Measurements from ENCODE around the gene SPATA45. TPM values are rescaled to one million over a fixed set of nuclear protein-coding genes. Genes with fewer than 3 reads are reported as not detected.

The SPATA45 gene
- total and polyA plus RNA-seq, 2 donors: not detected

DNA sequence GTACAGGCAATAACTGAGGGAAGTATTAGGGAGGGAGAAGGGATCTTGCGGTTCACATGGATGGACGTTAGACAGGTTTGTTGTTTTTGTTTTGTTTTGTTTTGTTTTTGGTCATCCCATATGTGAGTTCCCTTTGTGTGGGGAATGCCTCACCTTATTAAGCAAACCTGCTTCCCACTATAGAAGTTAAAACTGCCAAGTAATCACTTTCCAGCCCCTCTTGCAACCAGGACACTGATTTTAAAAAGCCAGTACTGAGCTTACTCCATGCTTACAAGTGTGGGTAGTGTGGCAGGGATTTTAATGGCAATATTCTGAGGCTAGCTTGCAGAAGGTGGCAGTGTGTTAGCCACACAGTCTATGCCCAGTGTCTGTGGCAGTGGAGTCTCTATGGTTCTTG, 26.5 kb downstream of the SPATA45 start:
- no peak for DNase-seq (ENCODE audit: extremely low spot score)
- H3K36me3 ChIP-seq (ENCODE audit: insufficient read depth): no peaks in the 10 kb centered on the region
- no peaks in the 10 kb centered on the region for H3K4me1 ChIP-seq (ENCODE audit: insufficient read depth)
- no peak overlapping the region for H3K4me3 ChIP-seq (ENCODE audit: low read depth, low read length)
- WGBS: 89% methylated on average over 2 of the region's 2 CpGs
- H3K27ac ChIP-seq (ENCODE audit: low read depth): no peak overlapping the region

DNA sequence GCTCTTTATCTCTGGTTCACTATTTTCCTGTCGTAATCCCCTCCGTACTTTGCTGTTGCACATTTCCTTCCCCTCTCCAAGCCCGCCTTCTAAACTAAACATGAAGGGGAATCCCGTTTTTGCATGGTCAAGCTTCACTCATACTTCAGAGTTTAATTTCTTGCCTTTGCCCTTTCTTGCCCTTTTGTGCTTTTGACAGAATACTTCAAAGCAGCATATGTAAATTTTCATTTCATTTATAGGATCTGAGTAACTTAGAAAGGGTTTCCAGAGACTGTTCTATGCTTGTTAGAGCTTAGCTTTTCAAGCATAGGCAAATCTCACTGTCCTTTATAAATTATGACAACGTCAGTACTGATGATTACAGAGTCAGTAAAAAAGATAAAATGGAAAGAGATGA, 27.7 kb downstream of the SPATA45 start:
- 31% methylated on average over 5 of the region's 5 CpGs for WGBS

DNA sequence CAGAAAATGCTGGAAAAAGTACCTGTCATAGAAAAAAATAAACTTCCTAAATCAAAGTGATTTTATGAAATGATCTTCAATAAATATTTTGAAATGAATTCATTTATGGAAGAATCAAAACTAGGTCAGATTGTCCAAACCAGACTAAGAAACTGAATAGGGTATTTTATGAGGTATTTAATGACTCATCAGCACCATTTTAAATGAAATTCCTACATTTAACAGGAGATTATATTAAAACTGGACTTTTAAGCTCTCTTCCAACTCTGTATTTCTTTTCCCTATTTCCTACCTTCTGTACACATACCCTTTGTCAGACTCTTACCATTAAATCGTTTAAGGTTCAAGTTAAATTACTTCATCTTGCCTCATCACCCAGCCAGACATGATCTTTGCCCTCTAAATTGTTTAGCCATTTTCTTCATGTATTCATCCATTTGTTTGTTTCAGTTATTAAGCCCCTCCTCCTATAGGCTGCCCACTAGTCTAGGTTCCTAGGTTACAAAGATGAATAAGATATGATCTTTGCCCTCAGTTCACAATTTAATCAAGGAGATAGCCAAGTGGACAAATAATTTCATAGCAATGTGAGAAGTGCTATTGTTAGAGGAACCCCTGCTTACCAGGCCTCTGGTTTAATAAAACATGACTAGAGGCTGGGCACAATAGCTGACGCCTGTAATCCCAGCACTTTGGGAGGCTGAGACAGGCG, 30.7 kb downstream of the SPATA45 start:
- WGBS: 76% methylated on average over 3 of the region's 3 CpGs
- Histone ChIP-seq H3K36me3 (ENCODE audit: insufficient read depth) (no peaks in the 10 kb centered on the region), H3K4me3 (ENCODE audit: low read depth, low read length) (no peak overlapping the region), H3K27ac (ENCODE audit: low read depth) (no peak overlapping the region), H3K4me1 (ENCODE audit: insufficient read depth) (no peaks in the 10 kb centered on the region)
- DNase-seq (ENCODE audit: extremely low spot score): no peak

More for the DNA sequence above, 27.7 kb downstream of the SPATA45 start:
- H3K4me1 ChIP-seq (ENCODE audit: insufficient read depth): no peaks in the 10 kb centered on the region
- no peaks in the 10 kb centered on the region for H3K36me3 ChIP-seq (ENCODE audit: insufficient read depth)
- no peak overlapping the region for H3K27ac ChIP-seq (ENCODE audit: low read depth)
- H3K4me3 ChIP-seq (ENCODE audit: low read depth, low read length): no peak overlapping the region
- no peak for DNase-seq (ENCODE audit: extremely low spot score)

DNA sequence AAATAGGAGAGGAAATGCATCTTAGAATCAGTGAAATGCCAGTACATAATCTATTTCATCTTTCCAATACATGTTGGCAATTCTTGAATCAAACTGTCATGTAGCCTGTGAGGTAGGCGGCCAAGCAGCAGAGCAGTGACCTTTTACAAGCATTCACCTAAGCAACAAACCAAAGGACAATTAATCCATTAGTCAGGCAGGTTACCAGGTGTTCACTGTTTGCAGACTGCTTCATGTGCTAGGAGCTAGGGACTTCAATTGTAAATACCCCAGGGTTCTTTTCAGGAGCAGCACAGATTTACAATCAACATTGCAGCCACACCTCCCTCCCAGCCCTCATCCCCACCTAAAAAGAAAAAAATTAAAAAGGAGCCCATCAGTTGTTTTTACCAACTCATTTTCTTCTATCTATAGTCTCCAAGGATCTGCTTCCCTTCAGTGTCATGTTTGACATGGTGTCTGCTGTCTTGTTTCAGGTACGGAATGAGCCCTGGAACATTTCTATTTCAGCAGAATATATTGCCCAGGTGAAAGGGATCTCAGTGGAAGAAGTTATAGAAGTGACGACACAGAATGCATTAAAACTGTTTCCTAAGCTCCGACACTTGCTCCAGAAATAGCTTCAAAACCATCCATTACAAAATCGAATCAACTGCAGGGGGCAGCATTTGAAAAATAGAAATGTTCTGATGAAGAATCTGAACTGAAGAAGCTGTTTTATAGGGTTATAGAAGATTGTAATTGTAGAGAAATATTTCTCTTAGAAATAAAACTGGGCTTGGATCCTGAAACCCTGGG, 32.7 kb downstream of the SPATA45 start:
- Histone ChIP-seq H3K4me1 (ENCODE audit: insufficient read depth) (no peaks in the 10 kb centered on the region), H3K36me3 (ENCODE audit: insufficient read depth) (no peaks in the 10 kb centered on the region)
- WGBS: 52% methylated on average over 5 of the region's 5 CpGs

DNA sequence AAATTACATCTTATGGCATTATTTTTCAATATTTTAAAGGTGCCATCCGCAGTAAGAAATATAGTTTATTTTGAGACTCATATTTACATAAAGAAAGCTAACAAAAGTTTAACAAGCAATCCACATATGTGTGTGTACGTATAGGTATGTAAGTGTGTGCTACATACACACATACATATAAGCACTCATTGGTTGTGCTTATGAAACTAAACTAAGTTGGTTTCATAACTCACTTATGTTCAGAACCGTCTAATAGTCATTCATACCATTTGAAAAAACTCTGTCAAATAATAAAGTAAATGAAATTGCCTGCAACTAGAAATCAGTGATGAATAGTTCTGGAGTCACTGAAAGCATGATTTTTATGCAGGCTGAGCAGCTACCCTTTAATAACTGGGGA, 41.7 kb downstream of the SPATA45 start:
- Histone ChIP-seq H3K4me1 (ENCODE audit: insufficient read depth) (no peaks in the 10 kb centered on the region), H3K36me3 (ENCODE audit: insufficient read depth) (no peaks in the 10 kb centered on the region), H3K4me3 (ENCODE audit: low read depth, low read length) (no peak overlapping the region), H3K27ac (ENCODE audit: low read depth) (no peak overlapping the region)
- DNase-seq (ENCODE audit: extremely low spot score): no peak
- 90% methylated on average over 3 of the region's 3 CpGs for WGBS

More for the DNA sequence above, 32.7 kb downstream of the SPATA45 start:
- no peak for DNase-seq (ENCODE audit: extremely low spot score)
- H3K4me3 ChIP-seq (ENCODE audit: low read depth, low read length): no peak overlapping the region
- no peak overlapping the region for H3K27ac ChIP-seq (ENCODE audit: low read depth)

DNA sequence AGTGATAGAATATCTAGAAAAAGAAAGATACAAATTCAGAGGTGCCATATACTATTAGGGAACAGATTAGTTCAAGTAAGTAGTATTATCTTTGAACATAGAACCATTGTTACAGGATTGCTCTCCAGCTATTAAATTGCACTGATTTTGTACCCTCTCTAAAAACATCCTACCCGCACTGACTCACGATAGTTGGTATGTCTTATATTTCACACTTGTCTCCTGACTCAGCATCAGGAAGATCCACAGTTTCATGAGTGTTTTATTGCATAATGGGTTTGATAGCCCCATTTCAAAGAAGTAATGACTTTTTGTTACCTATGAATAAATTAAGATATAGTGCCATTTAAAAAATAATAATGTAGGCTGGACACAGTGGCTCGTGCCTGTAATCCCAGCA, 49.8 kb downstream of the SPATA45 start:
- 96% methylated on average over 3 of the region's 3 CpGs for WGBS
- peaks cover 3% of the 10 kb centered on the region for H3K36me3 ChIP-seq (ENCODE audit: insufficient read depth)
- H3K27ac ChIP-seq (ENCODE audit: low read depth): no peak overlapping the region
- no peaks in the 10 kb centered on the region for H3K4me1 ChIP-seq (ENCODE audit: insufficient read depth)
- no peak overlapping the region for H3K4me3 ChIP-seq (ENCODE audit: low read depth, low read length)
- DNase-seq (ENCODE audit: extremely low spot score): no peak

DNA sequence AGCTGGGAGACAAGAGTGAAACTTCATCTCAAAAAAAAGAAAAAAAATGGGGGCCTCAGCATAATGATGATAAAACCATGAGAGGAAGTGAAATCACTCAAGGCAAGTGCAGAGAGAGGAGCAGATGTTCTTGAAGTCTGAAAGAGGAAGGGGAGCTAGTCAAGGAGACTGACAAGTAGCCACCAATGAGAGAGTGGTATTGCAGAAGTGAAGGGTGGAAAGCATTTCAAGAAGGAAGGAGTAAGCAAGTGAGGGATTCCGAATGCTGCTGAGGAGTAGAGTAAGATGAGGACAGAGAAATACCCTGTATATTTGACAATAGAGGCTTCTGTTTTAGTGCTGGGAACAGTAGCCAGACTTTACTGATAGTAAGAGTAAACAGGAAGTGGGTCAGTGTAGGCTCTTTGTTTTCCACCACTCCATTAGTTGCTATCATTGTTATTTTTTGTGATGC, 52.9 kb downstream of the SPATA45 start:
- 82% methylated on average over 1 of the region's 1 CpG for WGBS
- Histone ChIP-seq H3K36me3 (ENCODE audit: insufficient read depth) (no peaks in the 10 kb centered on the region), H3K27ac (ENCODE audit: low read depth) (no peak overlapping the region), H3K4me1 (ENCODE audit: insufficient read depth) (no peaks in the 10 kb centered on the region), H3K4me3 (ENCODE audit: low read depth, low read length) (no peak overlapping the region)
- no peak for DNase-seq (ENCODE audit: extremely low spot score)

DNA sequence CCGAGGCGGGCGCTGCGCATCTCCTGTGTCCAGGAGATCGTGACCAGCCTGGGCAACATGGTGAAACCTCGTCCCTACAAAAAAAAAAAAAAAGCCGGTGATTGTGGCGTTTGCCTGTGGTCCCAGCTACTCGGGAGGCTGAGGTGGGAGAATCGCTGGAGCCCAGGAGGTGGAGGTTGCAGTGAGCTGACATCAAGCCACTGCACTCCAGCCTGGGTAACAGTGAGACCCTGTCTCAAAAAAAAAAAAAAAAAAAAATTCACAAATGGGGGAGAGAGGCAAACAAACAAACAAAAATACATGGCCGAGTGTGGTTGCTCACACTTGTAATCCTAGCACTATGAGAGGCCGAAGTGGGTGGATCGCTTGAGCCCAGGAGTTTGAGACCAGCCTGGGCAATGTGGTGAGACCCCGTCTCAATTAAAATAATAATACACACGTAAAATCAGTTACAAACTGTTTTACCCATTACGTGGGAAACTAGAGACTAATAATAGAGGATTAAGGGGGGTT, 55.0 kb downstream of the SPATA45 start:
- DNase-seq (ENCODE audit: extremely low spot score): no peak
- 16% methylated on average over 16 of the region's 16 CpGs for WGBS
- H3K4me3 ChIP-seq (ENCODE audit: low read depth, low read length): peak overlapping the region; percentile 87
- no peaks in the 10 kb centered on the region for H3K4me1 ChIP-seq (ENCODE audit: insufficient read depth)
- peak overlapping the region; percentile 95 for H3K27ac ChIP-seq (ENCODE audit: low read depth)
- no peaks in the 10 kb centered on the region for H3K36me3 ChIP-seq (ENCODE audit: insufficient read depth)

DNA sequence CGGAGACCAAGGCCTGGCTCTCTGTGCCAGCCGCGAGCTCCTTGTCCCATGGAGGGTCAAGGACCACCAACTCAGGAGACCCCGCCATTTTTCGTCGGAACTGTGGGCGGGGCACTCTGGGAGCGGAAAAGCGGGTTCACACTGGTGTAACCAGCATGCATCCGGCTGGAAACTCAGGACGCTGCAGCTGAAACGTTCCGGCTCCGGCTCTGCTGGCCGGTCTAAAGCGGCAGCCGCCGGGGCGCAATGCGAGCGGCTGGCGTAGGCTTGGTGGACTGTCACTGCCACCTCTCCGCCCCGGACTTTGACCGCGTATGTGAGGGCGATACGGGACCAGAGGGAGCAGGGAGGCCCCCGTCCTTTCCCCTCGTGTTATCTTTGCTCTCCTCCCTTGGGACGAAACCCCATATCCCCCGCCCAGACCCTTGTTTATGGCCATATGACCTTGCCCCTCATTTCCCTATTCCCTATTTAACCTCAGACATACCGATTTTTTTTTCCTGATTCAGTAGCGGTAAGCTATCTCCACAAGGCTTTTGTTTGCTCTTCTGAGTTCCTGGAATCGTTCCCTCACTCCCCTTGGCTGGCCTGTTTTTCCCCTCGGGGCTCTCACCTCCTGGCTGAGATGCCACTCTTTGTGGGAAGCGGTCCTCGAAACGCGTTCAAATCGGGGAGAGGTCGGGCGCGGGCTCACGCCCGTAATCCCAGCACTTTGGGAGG, 55.6 kb downstream of the SPATA45 start, which contains the start of the genes NSL1 and TATDN3:
TSS of gene NSL1 (minus strand) at position 102 of the 720 bp plus-strand sequence. CDS start at position 88, 14 bp downstream.
TSS of gene TATDN3 (plus strand) at position 219 of the 720 bp plus-strand sequence. CDS start at position 247, 28 bp downstream.
- DNase-seq (ENCODE audit: extremely low spot score): peak; percentile 85
- H3K27ac ChIP-seq (ENCODE audit: low read depth): peak within 1 kb of the TSS; percentile 95
- no peaks in the 10 kb centered on the region for H3K36me3 ChIP-seq (ENCODE audit: insufficient read depth)
- H3K4me3 ChIP-seq (ENCODE audit: low read depth, low read length): peak within 1 kb of the TSS; percentile 87
- H3K4me1 ChIP-seq (ENCODE audit: insufficient read depth): no peaks in the 10 kb centered on the region
- under 1% methylated on average over 46 of the region's 46 CpGs for WGBS

DNA sequence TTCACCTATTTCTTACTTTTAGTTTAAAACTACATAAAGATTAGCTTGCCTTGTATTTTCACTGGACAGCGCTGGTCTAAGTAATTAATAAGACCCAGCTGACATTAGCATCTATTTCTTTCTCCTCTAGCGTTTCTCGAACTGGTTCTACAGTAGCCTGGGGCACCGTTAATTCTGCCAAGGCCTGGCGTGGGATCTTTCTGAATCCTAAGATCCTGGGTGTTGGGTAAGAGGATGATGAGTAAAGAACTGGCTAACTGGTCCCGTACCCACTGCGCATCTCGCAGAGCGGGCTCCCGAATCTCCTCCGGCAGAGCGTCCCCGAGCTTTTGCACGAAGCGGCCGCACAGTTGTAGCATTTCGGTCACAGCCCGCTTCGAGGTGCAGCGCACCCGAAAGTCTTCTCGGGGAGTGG, 56.2 kb downstream of the SPATA45 start:
- no peak overlapping the region for H3K27ac ChIP-seq (ENCODE audit: low read depth)
- under 1% methylated on average over 22 of the region's 22 CpGs for WGBS
- no peaks in the 10 kb centered on the region for H3K4me1 ChIP-seq (ENCODE audit: insufficient read depth)
- DNase-seq (ENCODE audit: extremely low spot score): no peak
- H3K4me3 ChIP-seq (ENCODE audit: low read depth, low read length): peak overlapping the region; percentile 87
- no peaks in the 10 kb centered on the region for H3K36me3 ChIP-seq (ENCODE audit: insufficient read depth)

DNA sequence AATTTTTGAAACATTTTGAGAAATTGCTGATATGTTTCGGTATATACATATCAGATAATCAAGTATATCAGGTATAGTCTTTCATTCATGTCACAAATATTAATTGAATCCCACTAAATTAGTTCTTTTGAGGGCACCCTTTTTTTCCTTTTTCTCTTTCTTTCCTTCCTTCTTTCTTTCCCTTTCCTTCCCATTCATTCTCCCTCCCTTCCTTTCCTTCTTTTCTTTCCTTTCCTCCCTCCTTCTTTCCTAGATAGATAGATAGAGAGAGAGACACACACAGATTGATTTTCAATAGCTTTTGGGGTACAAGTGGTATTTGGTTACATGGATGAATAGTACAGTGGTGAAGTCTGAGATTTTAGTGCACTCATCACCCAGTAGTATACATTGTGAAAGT, 61.6 kb downstream of the SPATA45 start:
- H3K4me1 ChIP-seq (ENCODE audit: insufficient read depth): no peaks in the 10 kb centered on the region

DNA sequence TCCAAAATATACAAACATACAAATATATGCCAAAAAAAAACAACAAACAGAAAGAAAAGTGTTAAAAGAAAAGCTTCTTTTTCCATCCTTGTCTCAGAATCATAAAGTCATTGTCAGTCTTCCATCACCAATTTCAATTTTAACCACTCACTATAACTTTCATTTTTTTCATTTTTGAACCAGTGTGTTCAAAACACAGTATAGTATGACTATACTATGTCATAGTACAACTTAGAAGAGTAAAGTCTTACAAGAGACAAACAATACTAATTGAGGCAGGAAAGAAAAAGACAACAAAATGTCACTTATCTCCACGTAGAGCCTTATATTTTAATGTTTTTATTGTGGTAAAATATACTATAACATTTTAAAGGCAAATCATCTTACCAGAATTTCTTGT, 63.5 kb downstream of the SPATA45 start:
- no peaks in the 10 kb centered on the region for H3K36me3 ChIP-seq (ENCODE audit: insufficient read depth)

More for the DNA sequence above, 61.6 kb downstream of the SPATA45 start:
- Histone ChIP-seq H3K4me3 (ENCODE audit: low read depth, low read length) (no peak overlapping the region), H3K27ac (ENCODE audit: low read depth) (no peak overlapping the region), H3K36me3 (ENCODE audit: insufficient read depth) (no peaks in the 10 kb centered on the region)
- 99% methylated on average over 1 of the region's 1 CpG for WGBS
- DNase-seq (ENCODE audit: extremely low spot score): no peak

DNA sequence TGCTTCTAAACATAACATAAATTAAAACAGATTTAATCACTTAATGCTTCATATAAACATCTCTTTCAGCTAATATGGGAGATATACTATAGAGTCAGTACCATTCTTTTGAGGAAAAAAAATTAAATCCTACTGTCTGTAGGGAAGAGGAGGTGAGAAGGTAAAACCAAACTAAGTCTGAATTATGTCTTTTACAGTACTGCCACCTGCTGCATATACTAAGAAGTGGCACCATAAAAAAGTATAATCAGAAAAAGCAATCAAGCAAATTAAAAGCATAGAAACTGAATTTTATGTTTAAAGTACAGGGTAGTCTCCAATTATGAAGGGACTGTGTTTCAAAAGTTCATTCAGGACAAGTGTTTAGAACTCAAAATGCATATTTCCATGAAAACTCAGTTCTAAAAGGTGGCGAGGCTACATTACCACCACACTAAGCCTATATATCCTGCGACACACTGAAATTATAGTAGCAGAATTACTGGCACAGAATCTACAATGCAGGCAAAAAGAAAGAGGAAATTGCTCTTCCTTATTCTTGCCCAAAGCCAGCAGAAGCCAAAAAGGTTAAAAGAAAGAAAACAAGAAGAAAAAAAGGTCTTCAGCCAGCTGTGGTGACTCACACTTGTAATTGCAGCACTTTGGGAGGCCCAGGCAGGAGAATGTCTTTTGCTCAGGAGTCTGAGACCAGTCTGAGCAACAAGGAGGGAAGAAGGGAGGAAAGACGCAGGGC, 64.9 kb downstream of the SPATA45 start:
- DNase-seq (ENCODE audit: extremely low spot score): no peak
- H3K27ac ChIP-seq (ENCODE audit: low read depth): no peak overlapping the region
- no peaks in the 10 kb centered on the region for H3K36me3 ChIP-seq (ENCODE audit: insufficient read depth)
- H3K4me3 ChIP-seq (ENCODE audit: low read depth, low read length): no peak overlapping the region
- WGBS: 95% methylated on average over 3 of the region's 3 CpGs
- H3K4me1 ChIP-seq (ENCODE audit: insufficient read depth): no peaks in the 10 kb centered on the region

More for the DNA sequence above, 63.5 kb downstream of the SPATA45 start:
- Histone ChIP-seq H3K4me1 (ENCODE audit: insufficient read depth) (no peaks in the 10 kb centered on the region), H3K4me3 (ENCODE audit: low read depth, low read length) (no peak overlapping the region), H3K27ac (ENCODE audit: low read depth) (no peak overlapping the region)
- 71% methylated on average over 1 of the region's 1 CpG for WGBS
- DNase-seq (ENCODE audit: extremely low spot score): no peak
